Gastrocnemius medialis (tissue), 4 donors: ENCODE results near the gene KCNIP3.

Experiments
- POLR2A ChIP-seq, 2 donors: fragments of 450-650 bp; IDR thresholded peaks; one replicate each; pipeline ENCODE4 v1.6.1; 2017; ENCODE audit warnings: antibody characterized with exemption in 2 of 2, mild to moderate bottlenecking in 2 of 2, moderate library complexity in 2 of 2
- TF ChIP-seq, protein P1 (sequence below), 5 experiments: fragments of 450-650 bp in 3 of 5; fragments of 200-600 bp in 2 of 5; sonication (generic) in 2 of 5; IDR thresholded peaks in 4 of 5; conservative IDR thresholded peaks in 1 of 5; 1 replicate in 4 of 5; 2 replicates in 1 of 5; pipeline ENCODE4 v1.5.1; 2016 to 2019; ENCODE audit warnings: antibody characterized with exemption in 5 of 5, mild to moderate bottlenecking in 3 of 5, moderate library complexity in 3 of 5

DNA sequence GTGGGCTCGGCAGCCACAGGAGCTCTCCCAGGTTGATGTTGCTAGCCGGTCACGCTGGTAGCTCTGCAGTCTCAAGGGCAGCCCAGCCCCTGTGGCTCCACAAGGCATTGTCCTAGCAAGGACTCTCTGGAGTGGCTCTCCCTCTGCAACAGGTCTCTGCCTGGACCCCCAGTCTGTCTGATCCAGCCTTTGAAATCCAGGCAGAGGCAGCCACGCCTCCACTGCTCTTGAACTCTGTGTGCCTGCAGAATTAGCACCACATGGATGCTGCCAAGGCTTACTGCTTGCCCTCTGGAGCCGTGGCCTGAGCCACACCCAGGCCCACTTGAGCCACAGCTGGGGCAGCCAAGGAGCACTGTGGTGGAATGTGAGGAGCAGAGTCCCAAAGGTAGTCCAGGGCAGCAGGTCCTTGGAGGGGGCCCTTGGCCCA lies 62.4 kb downstream of the KCNIP3 start:
- no peak for TF ChIP-seq POLR2A (IDR thresholded peaks at IDR 0.05)
- TF ChIP-seq, protein P1, sequence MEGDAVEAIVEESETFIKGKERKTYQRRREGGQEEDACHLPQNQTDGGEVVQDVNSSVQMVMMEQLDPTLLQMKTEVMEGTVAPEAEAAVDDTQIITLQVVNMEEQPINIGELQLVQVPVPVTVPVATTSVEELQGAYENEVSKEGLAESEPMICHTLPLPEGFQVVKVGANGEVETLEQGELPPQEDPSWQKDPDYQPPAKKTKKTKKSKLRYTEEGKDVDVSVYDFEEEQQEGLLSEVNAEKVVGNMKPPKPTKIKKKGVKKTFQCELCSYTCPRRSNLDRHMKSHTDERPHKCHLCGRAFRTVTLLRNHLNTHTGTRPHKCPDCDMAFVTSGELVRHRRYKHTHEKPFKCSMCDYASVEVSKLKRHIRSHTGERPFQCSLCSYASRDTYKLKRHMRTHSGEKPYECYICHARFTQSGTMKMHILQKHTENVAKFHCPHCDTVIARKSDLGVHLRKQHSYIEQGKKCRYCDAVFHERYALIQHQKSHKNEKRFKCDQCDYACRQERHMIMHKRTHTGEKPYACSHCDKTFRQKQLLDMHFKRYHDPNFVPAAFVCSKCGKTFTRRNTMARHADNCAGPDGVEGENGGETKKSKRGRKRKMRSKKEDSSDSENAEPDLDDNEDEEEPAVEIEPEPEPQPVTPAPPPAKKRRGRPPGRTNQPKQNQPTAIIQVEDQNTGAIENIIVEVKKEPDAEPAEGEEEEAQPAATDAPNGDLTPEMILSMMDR (IDR thresholded peaks at IDR 0.05 in 4 of 5, conservative IDR thresholded peaks at IDR 0.05 in 1 of 5) = no peak
